Heart left ventricle (tissue), 16 donors: ENCODE results near the gene ZBTB4. TPM values are rescaled to one million over a fixed set of nuclear protein-coding genes. Genes with fewer than 3 reads are reported as not detected.

ENCODE experiments used
- ATAC-seq, 4 donors: fragments of 200-7000 bp; cut with Tn5 transposase; one replicate each; pipeline ENCODE4 v1.9.1; 2020 to 2022; ENCODE audit warnings: moderate library complexity in 4 of 4, mild to moderate bottlenecking in 3 of 4, moderate number of reproducible peaks in 1 of 4
- DNase-seq, 5 donors: peaks; one replicate each; pipeline ENCODE4 v3.0.0-alpha.2; 2020
- H3K27ac ChIP-seq, 12 donors: fragments of 200-600 bp; sonication (generic) in 4 of 12; one replicate each; pipeline versions ENCODE4 v1.5.0 to v1.8.0; 2016 to 2022; ENCODE audit warnings: mild to moderate bottlenecking in 2 of 12
- H3K27me3 ChIP-seq, 9 donors: fragments of 200-600 bp; sonication (generic) in 2 of 9; one replicate each; pipeline versions ENCODE4 v1.5.1 to v1.8.0; 2016 to 2022; ENCODE audit warnings: mild to moderate bottlenecking in 3 of 9
- H3K36me3 ChIP-seq, 9 donors: fragments of 200-600 bp; sonication (generic) in 2 of 9; one replicate each; pipeline versions ENCODE4 v1.5.0 to v1.8.0; 2018 to 2022; ENCODE audit warnings: mild to moderate bottlenecking in 2 of 9
- H3K4me1 ChIP-seq, 12 donors: fragments of 200-600 bp; sonication (generic) in 4 of 12; one replicate each; pipeline versions ENCODE4 v1.5.0 to v1.8.0; 2016 to 2022; ENCODE audit warnings: mild to moderate bottlenecking in 3 of 12
- H3K4me3 ChIP-seq, 12 donors: fragments of 200-600 bp; sonication (generic) in 4 of 12; one replicate each; pipeline versions ENCODE4 v1.5.0 to v1.8.0; 2017 to 2022; ENCODE audit warnings: mild to moderate bottlenecking in 9 of 12, moderate library complexity in 4 of 12
- H3K9me3 ChIP-seq, 12 donors: fragments of 200-600 bp; sonication (generic) in 4 of 12; one replicate each; pipeline versions ENCODE4 v1.5.0 to v1.8.0; 2016 to 2022; ENCODE audit warnings: mild to moderate bottlenecking in 1 of 12
- POLR2A ChIP-seq, 2 donors: fragments of 450-650 bp; IDR thresholded peaks; one replicate each; pipeline ENCODE4 v1.6.1; 2017; ENCODE audit warnings: antibody characterized with exemption in 2 of 2, mild to moderate bottlenecking in 2 of 2, moderate library complexity in 2 of 2
- WGBS, 4 donors: extraction: QIAGEN DNeasy Blood & Tissue Kit in 2 of 4; methylation state at CpG; one replicate each; pipeline versions ENCODE4 v1.1.5 to v1.1.7; 2013 to 2018; 5-methylcytosine and 5-hydroxymethylcytosine counted together
- intact Hi-C, 10 donors: fragments of 100-400 bp; cut with DNase I; formaldehyde crosslinking; loops; one replicate each; pipeline versions ENCODE4 v1.11.1 to v1.14.2; 2022
- polyA plus RNA-seq, 2 donors: library from polyadenylated mRNA; stranded (reverse); fragments of 200-250 nt; gene quantifications; one replicate each; pipeline ENCODE4 v1.2.3, GENCODE V29; 2013
- total RNA-seq, 9 donors: library from RNA; depleted of rRNA in 2 of 9; stranded (reverse); fragments of >200 nt in 2 of 9; fragmentation: NEBNext Ultra II Directional in 3 of 9; extraction: Animal tissue kit (Norgen Biotek cat#: 25700) in 3 of 9; gene quantifications; one replicate each; pipeline versions ENCODE4 v1.1.0 to v1.2.4, GENCODE V29; 2016 to 2023
- TF ChIP-seq, protein P1 (sequence below), 12 donors: fragments of 200-600 bp; sonication (generic) in 4 of 12; IDR thresholded peaks; one replicate each; pipeline versions ENCODE4 v1.5.0 to v1.8.0; 2018 to 2022; ENCODE audit warnings: antibody characterized with exemption in 12 of 12, mild to moderate bottlenecking in 5 of 12
- donor health status: ischemic (EF 13 %, LVEDD 7.1; RV severe dilation, severe dysfunction).
- donor health status: healthy with polysubstance abuse.
- donor health status: DM: no; HTN: yes; CAD: no.
- donor health status: DM: no; HTN: no; CAD: no.
- donor health status: ischemic (EF 25% LVEDD 6.9; RV normal size, moderate dysfunction).
- donor health status: ischemic (EF 25% LVEDD 5.7; RV mildly dilated, moderate dysfunction).
- donor health status: healthy.
- donor health status: DM: yes; HTN: yes; CAD: no.
- donor health status: ischemic (EF 35%, LVEDD 5.7; RV mildly dilated, moderate dysfunction).
- donor health status: nonischemic (EF 11% LVEDD 7.7; RV severe dilation, severe dysfunction).
- donor health status: DM: yes; HTN: yes; CAD: no.
- donor health status: PGD.
- donor health status: ischemic (EF 29% LVEDD 5.4; RV normal size, mild dysfunction).
- donor health status: nonischemic (EF 23%, LVEDD 6.1; RV moderate dilation, normal function).

Gene ZBTB4
- total and polyA plus RNA-seq, 11 donors, result 29.3 to 77.2 (median 58.9) TPM

DNA sequence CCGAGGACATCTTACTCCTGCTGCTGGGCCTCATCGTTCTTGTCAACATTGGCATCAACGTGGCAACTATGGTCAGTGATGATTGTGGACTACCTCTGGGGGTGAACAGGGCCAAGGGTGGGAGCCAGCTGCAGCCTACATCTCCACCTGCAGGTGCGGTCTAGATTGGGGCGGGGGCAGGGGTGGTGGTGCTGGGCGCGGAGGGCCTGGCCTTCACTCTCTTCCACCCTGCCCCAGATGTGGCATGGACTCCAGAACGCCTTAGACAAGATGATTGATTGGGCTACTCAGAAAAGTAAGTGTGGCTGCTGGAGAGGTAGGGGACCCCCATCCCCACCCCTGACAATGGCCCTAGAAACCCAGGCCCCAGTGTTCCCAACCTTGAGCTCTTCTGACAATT lies 53.7 kb downstream of the ZBTB4 start:
- WGBS, 4 donors, result 81 to 89% (median 87%) methylated on average over 7 to 8 of the region's 8 CpGs
- no peaks in the 10 kb centered on the region for H3K4me1 ChIP-seq
- ATAC-seq (no peak), DNase-seq (no peak)
- no peaks in the 10 kb centered on the region for H3K36me3 ChIP-seq
- no peak for TF ChIP-seq POLR2A (IDR thresholded peaks at IDR 0.05)
- TF ChIP-seq, protein P1, sequence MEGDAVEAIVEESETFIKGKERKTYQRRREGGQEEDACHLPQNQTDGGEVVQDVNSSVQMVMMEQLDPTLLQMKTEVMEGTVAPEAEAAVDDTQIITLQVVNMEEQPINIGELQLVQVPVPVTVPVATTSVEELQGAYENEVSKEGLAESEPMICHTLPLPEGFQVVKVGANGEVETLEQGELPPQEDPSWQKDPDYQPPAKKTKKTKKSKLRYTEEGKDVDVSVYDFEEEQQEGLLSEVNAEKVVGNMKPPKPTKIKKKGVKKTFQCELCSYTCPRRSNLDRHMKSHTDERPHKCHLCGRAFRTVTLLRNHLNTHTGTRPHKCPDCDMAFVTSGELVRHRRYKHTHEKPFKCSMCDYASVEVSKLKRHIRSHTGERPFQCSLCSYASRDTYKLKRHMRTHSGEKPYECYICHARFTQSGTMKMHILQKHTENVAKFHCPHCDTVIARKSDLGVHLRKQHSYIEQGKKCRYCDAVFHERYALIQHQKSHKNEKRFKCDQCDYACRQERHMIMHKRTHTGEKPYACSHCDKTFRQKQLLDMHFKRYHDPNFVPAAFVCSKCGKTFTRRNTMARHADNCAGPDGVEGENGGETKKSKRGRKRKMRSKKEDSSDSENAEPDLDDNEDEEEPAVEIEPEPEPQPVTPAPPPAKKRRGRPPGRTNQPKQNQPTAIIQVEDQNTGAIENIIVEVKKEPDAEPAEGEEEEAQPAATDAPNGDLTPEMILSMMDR (IDR thresholded peaks at IDR 0.05), result no peak
- no peaks in the 10 kb centered on the region for H3K9me3 ChIP-seq
- H3K27ac ChIP-seq, result no peak overlapping the region
- intact Hi-C loops, result loop anchor here in 1 of 10 donors (10.0 kb wide), 1 partner anchor 51 kb away; no protein-coding TSS in a partner anchor
- no peak overlapping the region for H3K4me3 ChIP-seq
- H3K27me3 ChIP-seq, result no peaks in the 10 kb centered on the region

DNA sequence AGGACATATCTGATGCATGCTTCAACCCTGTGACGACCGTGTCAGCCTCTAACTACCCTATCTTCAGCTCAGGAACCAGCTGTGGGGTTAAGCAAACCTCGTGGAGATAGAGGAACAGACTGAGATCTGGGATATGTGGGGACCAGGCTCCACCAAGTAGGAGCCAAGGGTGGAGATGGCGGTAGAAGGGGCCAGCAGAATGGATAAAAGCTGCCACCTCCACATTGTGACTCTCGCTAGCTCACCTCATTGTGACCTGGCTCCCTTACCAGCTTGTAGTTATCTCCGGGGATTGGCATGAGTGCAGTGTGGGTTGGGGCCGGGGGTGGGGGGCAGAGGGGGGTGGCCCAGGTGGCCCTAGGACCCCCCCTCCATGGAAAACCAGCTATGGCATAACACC lies 54.1 kb downstream of the ZBTB4 start, which contains the start of gene SPEM2:
Gene SPEM2, plus strand, starts transcription at position 301 of the 400 bp plus-strand sequence. Its CDS starts 73 bp downstream, at position 374.
- intact Hi-C loops, result loop anchor here in 1 of 10 donors (10.0 kb wide), 1 partner anchor 51 kb away; no protein-coding TSS in a partner anchor
- H3K4me1 ChIP-seq, result no peaks in the 10 kb centered on the region
- TF ChIP-seq, protein P1 (IDR thresholded peaks at IDR 0.05), result no peak
- TF ChIP-seq POLR2A (IDR thresholded peaks at IDR 0.05), result no peak
- H3K4me3 ChIP-seq, result no peak within 1 kb of the TSS
- H3K9me3 ChIP-seq, result no peaks in the 10 kb centered on the region
- DNase-seq, result no peak
- no peaks in the 10 kb centered on the region for H3K27me3 ChIP-seq
- 72 to 80% (median 76%) methylated on average over 6 to 7 of the region's 7 CpGs for WGBS, 4 donors
- H3K27ac ChIP-seq, result no peak within 1 kb of the TSS
- no peak for ATAC-seq
- H3K36me3 ChIP-seq, result no peaks in the 10 kb centered on the region

DNA sequence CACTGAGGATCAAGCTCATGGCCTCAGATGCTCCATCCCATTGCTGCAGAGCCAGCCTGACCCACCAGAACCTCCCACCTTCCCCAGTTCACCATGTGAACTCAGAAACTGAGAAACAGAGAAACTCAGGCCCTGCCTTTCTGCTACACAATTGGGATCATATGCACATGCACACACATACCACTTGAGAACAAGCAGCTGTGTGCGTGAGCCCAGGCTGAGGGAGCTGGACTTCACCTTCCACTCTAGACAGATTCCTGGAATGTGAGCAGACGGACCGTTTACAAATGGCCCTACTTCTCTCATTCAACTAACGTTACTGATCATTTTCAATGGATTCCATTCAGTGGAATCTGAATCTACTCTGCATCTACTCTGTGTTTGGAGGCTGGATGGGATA lies 55.8 kb downstream of the ZBTB4 start:
- Histone ChIP-seq H3K27me3 (no peaks in the 10 kb centered on the region), H3K4me1 (no peaks in the 10 kb centered on the region), H3K4me3 (no peak overlapping the region), H3K27ac (no peak overlapping the region), H3K9me3 (no peaks in the 10 kb centered on the region), H3K36me3 (no peaks in the 10 kb centered on the region)
- intact Hi-C loops, result loop anchor here in 1 of 10 donors (10.0 kb wide), 1 partner anchor 49 kb away; no protein-coding TSS in a partner anchor
- 61 to 74% (median 65%) methylated on average over 4 of the region's 4 CpGs for WGBS, 4 donors
- no peak for DNase-seq
- TF ChIP-seq, protein P1 (IDR thresholded peaks at IDR 0.05), result no peak
- TF ChIP-seq POLR2A (IDR thresholded peaks at IDR 0.05), result no peak
- no peak for ATAC-seq

DNA sequence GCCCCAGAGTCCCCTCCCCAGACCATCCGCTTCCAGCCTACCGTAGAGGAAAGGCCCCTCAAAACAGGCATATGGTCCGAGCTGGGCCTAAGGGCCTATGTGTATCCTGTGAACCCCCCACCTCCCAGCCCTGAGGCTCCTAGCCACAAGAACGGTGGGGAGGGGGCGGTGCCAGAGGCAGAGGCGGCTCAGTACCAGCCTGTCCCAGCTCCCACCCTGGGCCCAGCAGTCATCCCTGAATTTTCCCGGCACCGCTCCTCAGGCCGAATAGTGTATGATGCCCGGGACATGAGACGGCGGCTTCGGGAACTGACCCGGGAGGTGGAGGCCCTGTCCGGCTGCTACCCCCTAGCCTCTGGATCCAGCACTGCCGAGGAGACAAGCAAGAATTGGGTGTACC lies 58.2 kb downstream of the ZBTB4 start:
- H3K27ac ChIP-seq, result no peak overlapping the region
- intact Hi-C loops, result loop anchor here in 1 of 10 donors (10.0 kb wide), 1 partner anchor 46 kb away; no protein-coding TSS in a partner anchor
- peak in 1 of 5 donors; percentile 14 for DNase-seq
- H3K9me3 ChIP-seq, result no peaks in the 10 kb centered on the region
- no peak overlapping the region for H3K4me3 ChIP-seq
- H3K27me3 ChIP-seq, result no peaks in the 10 kb centered on the region
- TF ChIP-seq, protein P1 (IDR thresholded peaks at IDR 0.05), result no peak
- TF ChIP-seq POLR2A (IDR thresholded peaks at IDR 0.05), result no peak
- H3K36me3 ChIP-seq, result peaks cover 0 to 8% (median 0%) of the 10 kb centered on the region in 9 donors
- 93 to 95% (median 94%) methylated on average over 16 of the region's 16 CpGs for WGBS, 4 donors
- H3K4me1 ChIP-seq, result no peaks in the 10 kb centered on the region
- no peak for ATAC-seq
